K562 (cell line): Measurements from ENCODE around the gene MFN1. TPM values are rescaled to one million over a fixed set of nuclear protein-coding genes. Genes with fewer than 3 reads are reported as not detected.

ENCODE experiments used
- ATAC-seq: fragments of 200-7000 bp; cut with Tn5 transposase; 3 replicates; pipeline ENCODE4 v1.9.1; 2020; ENCODE audit warnings: moderate library complexity
- BruUV-seq: library from RNA; stranded (reverse); fragments of 400-500 nt; replicated peaks from 2 replicates; lab custom pipeline; 2021; lab: Mats Ljungman, UMichigan
- CTCF ChIA-PET: fragments of 300-600 bp; formaldehyde crosslinking; extraction: SDS; loops from one replicate; lab custom pipeline; 2021; ENCODE audit warnings: low intra/inter-chr PET ratio; lab: Yijun Ruan, JAX
- POLR2A ChIA-PET: fragments of 300-600, 350-650 bp; sonication (Branson Sonifier 250); formaldehyde crosslinking; extraction: SDS; loops from one replicate; lab custom pipeline; 2021; ENCODE audit warnings: antibody characterized with exemption, inconsistent platforms; lab: Yijun Ruan, JAX
- DNase-seq, 4 experiments: peaks; one replicate each; pipeline versions ENCODE4 v3.0.0 to v3.0.0-alpha.2; 2011 to 2018; ENCODE audit warnings: low spot score in 3 of 4, mixed read lengths in 3 of 4; ENCODE audit errors: extremely low read depth in 1 of 4
- FAIRE-seq: peaks from 2 replicates; lab custom pipeline; 2011; peaks lifted over from hg19 to GRCh38; lab: Jason Lieb, UNC
- H2AFZ ChIP-seq: 2 replicates; pipeline ENCODE4 v1.6.0; 2011; ENCODE audit warnings: low read depth, low read length, control low read depth, inconsistent platforms
- H3K27ac ChIP-seq: fragments of 200-600 bp; 3 replicates; pipeline ENCODE4 v1.8.0; 2011; ENCODE audit warnings: low read depth, mild to moderate bottlenecking, control low read depth, inconsistent platforms, low read length, moderate library complexity, mixed read lengths; ENCODE audit errors: extremely low read depth
- H3K27me3 ChIP-seq, 2 experiments: fragments of 300-600 bp in 1 of 2; 2 replicates in 1 of 2; 3 replicates in 1 of 2; pipeline versions ENCODE4 v1.6.0 to v1.8.0; 2011; ENCODE audit warnings: inconsistent platforms in 2 of 2, low read length in 2 of 2, mild to moderate bottlenecking in 1 of 2, mixed read lengths in 1 of 2, moderate library complexity in 1 of 2; ENCODE audit not compliant: control insufficient read depth in 2 of 2, insufficient read depth in 2 of 2
- H3K36me3 ChIP-seq: fragments of 300-600 bp; 3 replicates; pipeline ENCODE4 v1.8.0; 2011; ENCODE audit warnings: mild to moderate bottlenecking, low read length, inconsistent platforms; ENCODE audit not compliant: control insufficient read depth, insufficient read depth
- H3K4me1 ChIP-seq, 2 experiments: fragments of 200-600 bp in 1 of 2; replicated peaks in 1 of 2; 2 replicates in 1 of 2; 3 replicates in 1 of 2; pipeline versions ENCODE4 v1.5.1 to v1.8.0; 2011; ENCODE audit warnings: inconsistent platforms in 2 of 2, low read length in 2 of 2, mild to moderate bottlenecking in 1 of 2, mixed read lengths in 1 of 2, moderate library complexity in 1 of 2; ENCODE audit not compliant: control insufficient read depth in 2 of 2, insufficient read depth in 2 of 2
- H3K4me2 ChIP-seq: 2 replicates; pipeline ENCODE4 v1.6.1; 2011; ENCODE audit warnings: low read length, control low read depth, inconsistent platforms, mixed read lengths; ENCODE audit not compliant: insufficient read depth
- H3K4me3 ChIP-seq: fragments of 200-600 bp; sonication (generic), shearing (Covaris generic); 2 replicates; pipeline ENCODE4 v1.5.1; 2016; ENCODE audit warnings: control low read depth, inconsistent platforms
- H3K79me2 ChIP-seq: fragments of 200-600 bp; 3 replicates; pipeline ENCODE4 v1.8.0; 2011; ENCODE audit warnings: low read length, inconsistent platforms; ENCODE audit not compliant: control insufficient read depth, insufficient read depth
- H3K9ac ChIP-seq, 2 experiments: 2 replicates each; pipeline versions ENCODE4 v1.6.0 to v1.6.1; 2011; ENCODE audit warnings: low read depth in 2 of 2, low read length in 2 of 2, control low read depth in 1 of 2, inconsistent platforms in 1 of 2, mild to moderate bottlenecking in 1 of 2, mixed read lengths in 1 of 2; ENCODE audit not compliant: insufficient read depth in 1 of 2
- H3K9me1 ChIP-seq: one replicate; pipeline ENCODE4 v1.6.0; 2011; ENCODE audit warnings: inconsistent platforms, mild to moderate bottlenecking, low read length, moderate library complexity; ENCODE audit not compliant: control insufficient read depth, insufficient read depth
- H3K9me3 ChIP-seq: replicated peaks from 2 replicates; pipeline ENCODE4 v1.5.1; 2011; ENCODE audit warnings: low read depth, low read length, inconsistent platforms; ENCODE audit not compliant: control insufficient read depth, insufficient read depth
- H4K20me1 ChIP-seq: replicated peaks from 2 replicates; pipeline ENCODE4 v1.6.1; 2011; ENCODE audit warnings: low read length, inconsistent platforms, mixed read lengths; ENCODE audit not compliant: control insufficient read depth, insufficient read depth
- CHAMP1 ChIP-seq: fragments of 450-650 bp; IDR thresholded peaks from 2 replicates; pipeline ENCODE4 v1.6.1; 2016; ENCODE audit warnings: mild to moderate bottlenecking
- CHD2 ChIP-seq: IDR thresholded peaks from 2 replicates; pipeline ENCODE4 v1.6.1; 2011; ENCODE audit warnings: low read depth, low read length
- EWSR1 ChIP-seq: fragments of 450-650 bp; IDR thresholded peaks from 2 replicates; pipeline ENCODE4 v1.6.1; 2018; ENCODE audit warnings: borderline replicate concordance, mild to moderate bottlenecking, low read depth, moderate library complexity; ENCODE audit not compliant: partially characterized antibody
- GTF2B ChIP-seq: IDR thresholded peaks from 2 replicates; pipeline ENCODE4 v1.6.1; 2011; ENCODE audit not compliant: insufficient read length; ENCODE audit errors: extremely low read depth
- KAT8 ChIP-seq: fragments of 450-650 bp; IDR thresholded peaks from 2 replicates; pipeline ENCODE4 v1.6.1; 2016; ENCODE audit warnings: low read depth, mild to moderate bottlenecking
- KDM1A ChIP-seq, 2 experiments: fragments of 450-650 bp; IDR thresholded peaks; 2 replicates each; pipeline ENCODE4 v1.6.1; 2016; ENCODE audit warnings: mild to moderate bottlenecking in 2 of 2
- REST ChIP-seq, 2 experiments: fragments of 450-650 bp; formaldehyde crosslinking in 1 of 2; IDR thresholded peaks; 2 replicates each; pipeline versions ENCODE4 v1.4.0 to v1.6.1; 2014 to 2020; ENCODE audit warnings: mild to moderate bottlenecking in 2 of 2, borderline replicate concordance in 1 of 2, low read depth in 1 of 2
- RUNX1 ChIP-seq: sonication (generic); IDR thresholded peaks from 2 replicates; pipeline ENCODE4 v1.6.1; 2016; ENCODE audit warnings: antibody characterized with exemption, low read depth
- TARDBP ChIP-seq: fragments of 450-650 bp; IDR thresholded peaks from 2 replicates; pipeline ENCODE4 v1.6.1; 2016
- XRCC4 ChIP-seq: IDR thresholded peaks from one replicate; pipeline ENCODE4 v1.6.1; 2011; ENCODE audit not compliant: insufficient read depth, insufficient read length; ENCODE audit errors: extremely low read depth
- ZNF3 ChIP-seq: fragments of 250-450 bp; sonication (Bioruptor Pico); IDR thresholded peaks from 2 replicates; pipeline ENCODE4 v1.5.0; 2021; ENCODE audit warnings: mild to moderate bottlenecking, moderate library complexity
- ZNF695 ChIP-seq: fragments of 450-650 bp; formaldehyde crosslinking; IDR thresholded peaks from 2 replicates; pipeline ENCODE4 v1.4.0; 2020; ENCODE audit warnings: mild to moderate bottlenecking, moderate library complexity
- WGBS: fragments of 100-300 bp; shearing (Covaris generic); methylation state at CpG from one replicate; pipeline ENCODE4 v1.1.6; 2016; ENCODE audit warnings: low coverage, mixed read lengths; ENCODE audit not compliant: insufficient coverage; ENCODE audit errors: missing lambda C conversion rate; 5-methylcytosine and 5-hydroxymethylcytosine counted together
- in situ Hi-C: fragments of 300-500 bp; cut with MboI; formaldehyde crosslinking; loops from 4 replicates; pipeline ENCODE4 v1.15.0; 2018; ENCODE audit warnings: inconsistent platforms, mixed read lengths
- intact Hi-C: fragments of 100-400 bp; cut with micrococcal nuclease; formaldehyde crosslinking; loops from 2 replicates; pipeline ENCODE4 v1.14.2; 2022
- polyA plus RNA-seq, 8 experiments: library from polyadenylated mRNA; depleted of rRNA in 4 of 8; stranded (reverse) in 5 of 8; unstranded in 3 of 8; fragments of >200 nt; fragmentation: Nextera tagmentation in 2 of 8; fragmentation: Illumina TruSeq in 1 of 8; extraction: Ambion mirVana in 2 of 8; extraction: Trizol in 1 of 8; gene quantifications; 2 replicates each; pipeline versions ENCODE4 v1.2.1 to v1.2.3, GENCODE V29; 2011 to 2014; ENCODE audit warnings: inconsistent platforms in 1 of 8, missing spikeins in 1 of 8
- total RNA-seq, 7 experiments: library from RNA; depleted of rRNA in 6 of 7; stranded (reverse); fragments of >200 nt in 6 of 7; fragmentation: Illumina TruSeq in 2 of 7; extraction: Trizol in 2 of 7; gene quantifications; 2 replicates each; pipeline versions ENCODE4 v1.2.1 to v1.2.3, GENCODE V29; 2011 to 2021; ENCODE audit warnings: low replicate concordance in 1 of 7

Gene MFN1
- total and polyA plus RNA-seq, 9 of the 15 experiments (the other 6 are each of a cell fraction or from before 2014, with no cell fraction given) = 10.5 to 42.7 (median 22.6) TPM

GRCh38 chr3:179402963-179403362, 55.5 kb downstream of the MFN1 start:
- H3K9me3 ChIP-seq = no peaks in the 10 kb centered on the region
- H3K27ac ChIP-seq = no peak overlapping the region
- no peak overlapping the region for H3K9ac ChIP-seq
- no peak for DNase-seq
- CTCF ChIA-PET = no interaction called here
- no peaks in the 10 kb centered on the region for H4K20me1 ChIP-seq
- FAIRE-seq = no peak
- H3K79me2 ChIP-seq = no peaks in the 10 kb centered on the region
- 91% methylated on average over 5 of the region's 5 CpGs for WGBS
- no peak overlapping the region for H3K4me3 ChIP-seq
- H3K27me3 ChIP-seq = no peaks in the 10 kb centered on the region
- no peak overlapping the region for H2AFZ ChIP-seq
- in situ Hi-C loops = no loop called here
- POLR2A ChIA-PET = interaction anchor here (0.8 to 1.8 kb wide), 4 partner anchors 10 to 364 kb away, joined by 3 to 5 read pairs (median 4); no protein-coding TSS in a partner anchor
- no peak for ATAC-seq
- BruUV-seq = no TSS peak
- H3K4me1 ChIP-seq = no peaks in the 10 kb centered on the region
- H3K36me3 ChIP-seq = peaks cover 54% of the 10 kb centered on the region
- no peak overlapping the region for H3K4me2 ChIP-seq
- intact Hi-C loops = no loop called here
- H3K9me1 ChIP-seq = no peaks in the 10 kb centered on the region
- no peak for TF ChIP-seq XRCC4
- no peak for TF ChIP-seq GTF2B
- TF ChIP-seq ZNF3 (CRISPR knock-in tag) = no peak
- no peak for TF ChIP-seq KAT8
- TF ChIP-seq CHAMP1 = no peak
- no peak for TF ChIP-seq RUNX1
- no peak for TF ChIP-seq TARDBP
- no peak for TF ChIP-seq KDM1A (IDR thresholded peaks at IDR 0.05)
- no peak for TF ChIP-seq ZNF695 (CRISPR knock-in tag)
- no peak for TF ChIP-seq CHD2
- no peak for TF ChIP-seq EWSR1
- no peak for TF ChIP-seq REST (IDR thresholded peaks at IDR 0.05; ENCODE audit: borderline replicate concordance)
- TF ChIP-seq REST (CRISPR knock-in tag; IDR thresholded peaks at IDR 0.05; ENCODE audit: low read depth) = no peak
